Osteocyte (in vitro differentiated cells): ENCODE results near the gene SLC6A12. TPM values are rescaled to one million over a fixed set of nuclear protein-coding genes. Genes with fewer than 3 reads are reported as not detected.

Source experiments
- DNase-seq: peaks from one replicate; pipeline ENCODE4 v3.0.0; 2021; ENCODE audit warnings: mixed read lengths; ENCODE audit not compliant: unreplicated experiment; ENCODE audit errors: extremely low spot score
- H3K27ac Mint-ChIP-seq: one replicate; pipeline ENCODE4 v1.8.0; 2021; ENCODE audit warnings: mild to moderate bottlenecking, mixed read lengths; ENCODE audit not compliant: unreplicated experiment
- H3K27me3 Mint-ChIP-seq: one replicate; pipeline ENCODE4 v1.8.0; 2021; ENCODE audit warnings: mixed read lengths; ENCODE audit not compliant: unreplicated experiment
- H3K36me3 Mint-ChIP-seq: one replicate; pipeline ENCODE4 v1.8.0; 2021; ENCODE audit warnings: mixed read lengths; ENCODE audit not compliant: unreplicated experiment
- H3K4me1 Mint-ChIP-seq: one replicate; pipeline ENCODE4 v1.8.0; 2021; ENCODE audit warnings: mixed read lengths; ENCODE audit not compliant: unreplicated experiment
- H3K4me3 Mint-ChIP-seq: one replicate; pipeline ENCODE4 v1.8.0; 2021; ENCODE audit warnings: mild to moderate bottlenecking, moderate library complexity, mixed read lengths; ENCODE audit not compliant: unreplicated experiment
- H3K9me3 Mint-ChIP-seq: one replicate; pipeline ENCODE4 v1.8.0; 2021; ENCODE audit warnings: mixed read lengths; ENCODE audit not compliant: unreplicated experiment
- CTCF ChIP-seq: fragments of 200-600 bp; sonication (generic); IDR thresholded peaks from 2 replicates; pipeline ENCODE4 v1.5.0; 2021; ENCODE audit warnings: antibody characterized with exemption, mild to moderate bottlenecking, moderate library complexity
- total RNA-seq: library from RNA; stranded (reverse); gene quantifications from 2 replicates; pipeline ENCODE4 v1.2.1, GENCODE V29; 2021

SLC6A12 gene
- total RNA-seq, 1 donor from 2014 or later: not detected

- Mint-ChIP-seq H3K27me3 (peaks cover 52% of the 10 kb centered on the region), H3K9me3 (no peaks in the 10 kb centered on the region), H3K4me1 (peaks cover 6% of the 10 kb centered on the region)
Measured at GRCh38 chr12:203462-204260, 10.3 kb downstream of the SLC6A12 start.

GRCh38 chr12:203074-203461 lies 10.9 kb downstream of the SLC6A12 start:
- Mint-ChIP-seq H3K27me3 (peaks cover 52% of the 10 kb centered on the region), H3K36me3 (no peaks in the 10 kb centered on the region), H3K9me3 (no peaks in the 10 kb centered on the region), H3K4me1 (peaks cover 6% of the 10 kb centered on the region), H3K4me3 (no peak overlapping the region), H3K27ac (no peak overlapping the region)
- DNase-seq: no peak
- TF ChIP-seq CTCF: no peak

More at GRCh38 chr12:203462-204260, 10.3 kb downstream of the SLC6A12 start:
- TF ChIP-seq CTCF: peak; percentile 25
- no peak overlapping the region for H3K27ac Mint-ChIP-seq
- peak overlapping the region; percentile 37 for H3K4me3 Mint-ChIP-seq
- H3K36me3 Mint-ChIP-seq: no peaks in the 10 kb centered on the region
- no peak for DNase-seq

GRCh38 chr12:202081-202731 lies 11.8 kb downstream of the SLC6A12 start:
- no peaks in the 10 kb centered on the region for H3K36me3 Mint-ChIP-seq
- no peaks in the 10 kb centered on the region for H3K9me3 Mint-ChIP-seq
- no peak overlapping the region for H3K27ac Mint-ChIP-seq
- TF ChIP-seq CTCF: no peak
- DNase-seq: no peak
- peak overlapping the region; percentile 49 for H3K4me3 Mint-ChIP-seq
- peaks cover 6% of the 10 kb centered on the region for H3K4me1 Mint-ChIP-seq
- peaks cover 55% of the 10 kb centered on the region for H3K27me3 Mint-ChIP-seq

- Mint-ChIP-seq H3K4me1 (peaks cover 6% of the 10 kb centered on the region), H3K27me3 (peaks cover 48% of the 10 kb centered on the region), H3K36me3 (no peaks in the 10 kb centered on the region), H3K4me3 (no peak overlapping the region), H3K9me3 (no peaks in the 10 kb centered on the region), H3K27ac (no peak overlapping the region)
- no peak for DNase-seq
- TF ChIP-seq CTCF: no peak
Measured at GRCh38 chr12:201361-201760, 12.6 kb downstream of the SLC6A12 start.

- DNase-seq: no peak
- peaks cover 2% of the 10 kb centered on the region for H3K4me1 Mint-ChIP-seq
- no peaks in the 10 kb centered on the region for H3K9me3 Mint-ChIP-seq
- H3K4me3 Mint-ChIP-seq: no peak overlapping the region
- no peak for TF ChIP-seq CTCF
- H3K36me3 Mint-ChIP-seq: no peaks in the 10 kb centered on the region
- peaks cover 48% of the 10 kb centered on the region for H3K27me3 Mint-ChIP-seq
- H3K27ac Mint-ChIP-seq: no peak overlapping the region
Measured at GRCh38 chr12:198705-199104, 15.3 kb downstream of the SLC6A12 start.
